NCI-H1092 treated with DMSO at 0.1 percent for 48 hours (cell line): ENCODE data around the gene GLIS1.

Source experiments
- DNase-seq: peaks from one replicate; lab custom pipeline; 2025; lab: John Stamatoyannopoulos, UW

The GLIS1 gene

DNA sequence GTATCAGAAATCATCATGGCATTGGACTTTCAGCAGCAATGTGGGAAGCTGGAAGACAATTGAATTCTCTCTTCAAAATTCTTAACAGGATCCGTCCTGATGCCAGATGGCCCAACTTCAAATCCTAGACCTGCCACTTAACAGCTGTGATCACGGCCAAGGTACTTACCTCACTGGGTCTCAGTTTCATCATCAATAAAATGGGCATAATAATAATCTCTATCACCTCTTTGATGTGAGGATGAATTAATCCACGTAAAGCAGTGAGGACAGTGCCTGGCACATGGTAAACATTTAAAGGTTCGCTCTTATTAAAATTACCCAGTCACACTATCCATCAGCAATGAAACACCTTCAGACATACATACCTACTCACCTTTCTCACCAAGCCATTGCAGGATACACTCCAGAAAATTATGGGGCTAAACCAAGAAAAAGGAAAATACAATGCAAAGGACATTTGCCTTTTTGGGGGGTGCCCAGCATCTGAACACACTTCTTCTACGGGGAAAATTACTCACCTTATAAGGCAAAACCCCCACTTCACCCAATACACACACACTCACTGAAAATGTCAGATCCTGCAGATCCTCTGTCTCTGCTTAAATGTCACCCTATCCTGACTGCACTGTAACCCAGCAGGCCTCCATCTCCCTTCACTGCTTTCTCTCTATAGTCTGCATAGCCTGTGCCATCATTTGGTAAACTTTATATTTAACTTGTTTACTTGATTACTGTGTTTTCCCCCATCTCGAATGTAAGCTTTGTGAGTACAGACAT lies 21.7 kb downstream of the GLIS1 start:
- no peak for DNase-seq

DNA sequence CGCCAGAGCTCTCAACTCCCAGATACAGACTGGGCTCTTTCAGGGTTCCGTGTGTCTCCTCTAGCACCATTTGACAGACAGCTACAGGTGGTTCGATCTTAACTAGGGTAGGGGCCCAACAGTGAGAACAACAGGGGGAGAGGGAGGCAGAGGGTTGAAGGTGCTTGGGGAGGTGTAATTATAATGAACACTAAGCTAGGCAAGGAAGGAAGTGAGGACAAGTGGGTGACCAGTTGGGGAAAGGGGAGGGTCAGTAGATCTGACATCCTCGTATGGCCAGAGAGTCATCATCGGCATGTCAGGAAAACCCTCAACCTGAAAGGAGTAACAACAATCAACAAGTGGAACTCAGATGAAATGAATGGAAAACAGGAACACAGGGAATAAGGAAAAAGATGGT lies 22.8 kb downstream of the GLIS1 start:
- no peak for DNase-seq

DNA sequence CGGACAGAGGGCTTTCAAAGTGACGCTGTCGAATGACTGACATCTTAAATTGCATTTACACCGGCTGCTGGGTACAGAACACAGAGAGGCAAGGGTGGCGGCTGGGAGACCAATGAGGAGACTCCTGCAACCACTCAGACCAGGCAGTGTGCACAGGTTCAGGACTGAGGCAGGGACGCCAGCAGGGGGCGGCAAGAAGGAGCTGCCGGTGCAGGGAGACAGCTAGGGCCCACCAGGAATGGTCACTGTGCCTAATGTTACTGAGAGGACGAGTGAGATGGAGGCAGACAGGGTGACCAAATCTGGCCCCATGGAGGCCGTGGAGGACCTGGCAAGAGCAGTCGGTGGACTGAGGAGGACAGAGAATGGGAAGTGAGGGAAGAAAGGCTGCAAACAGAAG lies 23.5 kb downstream of the GLIS1 start:
- DNase-seq = no peak

DNA sequence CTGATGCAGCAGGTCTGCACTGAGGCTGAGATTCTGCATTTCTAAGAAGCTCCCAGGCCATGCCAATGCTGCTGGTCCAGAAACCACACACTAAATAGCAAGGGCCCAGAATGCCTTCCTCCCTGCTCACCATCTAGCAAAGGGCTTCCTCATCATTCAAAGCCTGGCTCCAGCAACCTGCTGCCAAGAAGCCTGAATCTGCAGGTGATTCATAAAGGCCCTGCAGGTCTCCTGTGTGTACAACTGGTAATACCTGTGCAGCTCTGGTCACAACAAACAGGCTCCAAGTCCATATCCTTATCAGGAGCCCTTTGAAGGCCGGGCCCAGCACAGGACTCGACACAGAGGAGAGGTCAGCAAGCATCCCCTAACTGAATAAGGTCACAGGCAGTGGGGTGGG lies 26.7 kb downstream of the GLIS1 start:
- no peak for DNase-seq

DNA sequence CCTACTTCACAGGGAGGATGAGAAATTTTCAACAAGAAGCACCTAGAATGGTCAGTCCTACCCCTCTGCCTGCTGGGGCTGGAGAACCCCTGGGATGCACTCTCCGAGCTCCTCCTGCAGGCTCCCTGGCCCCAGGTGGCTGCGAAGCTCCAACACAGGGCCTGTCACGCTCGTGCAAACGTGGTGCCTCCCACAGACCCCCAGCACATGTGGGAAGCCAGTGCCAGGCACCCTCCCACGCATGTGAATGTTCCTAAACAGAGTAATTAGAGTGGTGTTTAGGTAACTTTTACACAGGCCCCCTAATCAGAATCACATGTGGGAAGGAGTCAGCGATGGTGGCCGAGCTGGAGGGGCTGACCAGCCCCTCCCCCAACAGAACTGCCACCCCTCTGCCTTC lies 28.4 kb downstream of the GLIS1 start:
- no peak for DNase-seq

DNA sequence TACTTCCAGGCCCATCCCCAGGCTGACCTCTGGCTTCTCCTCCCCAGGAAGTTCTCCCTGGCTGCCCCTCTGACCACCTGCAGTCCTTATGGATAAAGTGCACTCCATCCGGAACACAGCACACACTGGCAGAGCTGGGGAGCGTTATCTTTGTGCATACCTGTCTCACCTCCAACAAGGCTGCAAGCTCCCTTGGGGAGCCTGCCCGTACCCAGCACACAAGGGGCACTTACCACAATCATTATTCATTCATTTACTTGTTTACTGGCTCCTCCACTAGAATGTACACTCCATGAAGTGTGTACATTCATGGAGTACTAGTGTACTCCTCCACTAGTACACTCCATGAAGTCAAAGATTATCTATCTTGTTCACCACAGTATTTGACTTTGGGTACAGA lies 30.3 kb downstream of the GLIS1 start:
- DNase-seq = no peak

DNA sequence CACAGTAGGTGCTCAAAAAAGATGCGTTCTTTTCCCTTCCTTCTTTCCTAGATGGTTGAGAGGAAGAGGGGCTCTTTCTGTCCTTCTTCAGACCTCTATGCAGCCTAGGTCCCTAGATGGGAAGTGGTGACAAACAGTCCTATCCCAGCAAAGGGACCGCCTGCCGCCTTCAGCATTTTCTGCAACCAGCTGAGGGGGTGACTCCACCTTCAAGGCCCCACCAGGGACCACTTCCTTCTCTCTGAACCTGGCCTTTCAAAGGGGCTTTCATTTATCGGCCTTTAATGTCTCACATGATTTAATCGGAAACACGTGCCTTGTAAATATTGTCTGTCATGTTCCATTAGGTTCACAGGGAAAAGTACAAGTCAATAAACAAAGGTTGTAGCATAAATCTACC lies 32.6 kb downstream of the GLIS1 start:
- DNase-seq = no peak

DNA sequence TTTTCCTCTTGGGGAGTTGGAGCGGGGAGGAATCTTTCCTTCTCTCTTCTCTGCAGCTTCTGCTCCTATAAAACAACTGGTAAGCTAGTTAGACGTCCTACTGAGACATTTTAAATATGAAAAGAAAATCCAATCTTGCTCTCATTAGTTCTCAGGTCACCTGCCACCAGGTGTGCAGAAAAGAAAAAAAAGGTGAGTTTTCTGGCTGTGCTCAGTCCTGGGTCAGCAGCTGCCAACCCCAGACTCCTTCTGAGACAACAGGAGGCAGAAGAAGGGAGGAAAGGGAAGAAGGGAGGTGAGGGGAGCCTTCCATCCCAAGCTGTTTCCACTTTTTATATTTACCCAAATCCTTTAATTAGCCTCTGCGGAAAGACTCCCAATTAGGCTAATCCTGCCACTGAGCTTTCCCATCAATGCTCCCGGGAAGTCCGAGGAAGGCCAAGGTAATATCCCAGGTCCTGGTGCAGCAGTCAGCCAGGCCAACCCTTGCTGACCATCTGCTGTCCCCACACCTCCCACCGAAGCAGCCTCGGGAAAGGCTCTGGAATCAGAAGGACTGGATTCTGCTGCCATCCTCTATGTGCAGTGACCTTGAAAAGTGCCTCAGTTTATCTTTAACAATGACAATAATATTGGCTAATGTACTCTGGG lies 33.4 kb downstream of the GLIS1 start:
- no peak for DNase-seq

DNA sequence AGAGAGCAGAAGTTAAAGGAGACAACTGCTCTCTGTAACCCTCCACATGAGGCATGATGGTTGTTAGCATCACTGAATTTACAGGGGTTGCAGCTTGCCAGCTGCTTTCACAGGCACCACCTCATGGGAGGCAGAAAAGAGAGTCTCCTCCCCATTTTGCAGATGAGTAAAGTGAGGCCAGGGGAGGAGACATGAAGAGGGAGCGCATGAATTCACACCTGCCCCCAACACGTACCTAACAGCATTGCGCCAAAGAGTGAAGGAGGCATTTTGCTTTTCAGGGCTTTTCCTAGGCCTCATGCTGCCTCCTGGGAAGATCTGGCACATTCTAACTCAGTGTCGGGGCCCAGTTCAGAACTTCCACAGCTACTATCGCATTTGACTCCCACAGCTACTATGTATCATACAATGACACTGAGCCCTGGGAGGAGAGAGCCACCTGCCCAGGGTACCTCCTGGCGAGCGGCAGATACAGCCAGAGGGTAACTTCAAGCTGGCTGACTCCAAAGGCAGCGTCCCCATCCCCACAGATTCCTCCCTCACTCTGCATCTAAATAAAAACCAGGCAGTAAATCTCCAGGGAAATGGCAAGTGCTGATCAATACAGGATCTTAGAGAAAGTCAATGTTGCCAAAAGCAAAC lies 34.0 kb downstream of the GLIS1 start:
- no peak for DNase-seq

DNA sequence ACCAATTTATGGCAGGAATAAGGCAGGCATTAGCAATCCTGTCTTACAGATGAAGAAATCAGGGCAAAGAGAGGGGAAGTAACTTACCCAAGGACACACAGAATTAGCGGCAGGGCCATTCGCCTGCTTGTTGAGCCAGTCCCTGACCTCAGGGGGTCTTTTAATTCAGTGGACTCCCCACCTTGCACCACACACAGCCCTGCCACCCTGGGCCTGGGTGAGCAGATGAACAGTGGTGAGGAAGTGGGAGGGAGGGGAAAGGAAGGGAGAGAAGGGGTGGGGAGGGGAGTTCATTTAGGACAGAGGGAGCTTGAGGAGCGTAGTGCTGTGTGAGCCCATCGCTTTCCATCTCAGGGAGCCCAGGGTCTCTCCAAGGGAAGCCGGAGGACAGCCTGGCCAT lies 34.7 kb downstream of the GLIS1 start:
- DNase-seq = no peak

DNA sequence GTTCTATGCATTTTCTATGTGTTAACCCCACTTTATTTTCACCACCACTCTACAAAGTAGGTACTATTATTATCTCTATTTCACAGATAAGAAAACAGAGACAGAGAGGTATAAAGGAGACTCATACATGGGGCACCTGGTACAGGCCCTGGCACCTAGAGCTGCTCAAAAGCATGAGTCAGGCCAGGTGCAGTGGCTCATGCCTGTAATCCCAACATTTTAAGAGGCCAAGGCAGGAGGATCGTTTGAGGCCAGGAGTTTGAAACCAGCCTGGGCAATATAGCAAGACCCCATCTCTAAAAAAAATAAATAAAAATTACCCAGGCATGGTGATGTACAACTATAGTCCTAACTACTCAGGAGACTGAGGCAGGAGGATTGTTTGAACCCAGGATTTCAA lies 35.8 kb downstream of the GLIS1 start:
- no peak for DNase-seq

DNA sequence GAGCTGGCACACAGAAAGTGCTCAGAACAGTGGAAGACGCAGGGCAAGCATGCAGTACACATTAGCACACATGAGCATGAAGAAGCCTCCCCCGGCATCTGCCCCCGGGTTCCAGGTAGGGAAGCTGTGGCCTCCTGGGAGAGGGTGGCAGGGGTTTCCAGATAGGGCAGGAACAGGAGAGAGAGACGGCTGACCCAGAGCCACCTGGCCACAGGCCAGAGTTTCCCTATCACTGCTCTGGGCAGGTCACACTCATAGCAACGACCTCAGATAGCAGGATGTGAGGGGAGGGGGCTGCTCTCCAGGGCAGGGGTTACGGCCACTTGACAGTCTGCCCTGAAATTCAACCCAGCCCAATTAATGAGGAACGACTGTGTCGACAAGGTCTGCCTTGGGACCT lies 36.6 kb downstream of the GLIS1 start:
- no peak for DNase-seq

DNA sequence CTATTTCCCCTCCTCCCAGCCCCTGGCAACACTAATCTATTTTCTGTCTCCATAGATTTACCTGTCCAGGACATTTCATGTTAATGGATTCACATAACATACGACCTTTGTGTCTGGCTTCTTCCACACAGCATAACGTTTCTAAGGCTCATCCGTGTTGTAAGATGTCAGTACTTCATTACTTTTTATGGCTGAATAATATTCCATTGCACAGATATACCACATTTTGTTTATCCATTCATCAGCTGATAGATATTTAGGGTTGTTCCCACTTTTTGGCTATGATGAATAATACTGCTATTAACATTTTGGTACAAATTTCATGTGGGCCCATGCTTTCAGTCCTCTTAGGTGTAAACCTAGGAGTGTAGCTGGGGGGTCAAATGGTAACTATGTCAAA lies 38.2 kb downstream of the GLIS1 start:
- no peak for DNase-seq

DNA sequence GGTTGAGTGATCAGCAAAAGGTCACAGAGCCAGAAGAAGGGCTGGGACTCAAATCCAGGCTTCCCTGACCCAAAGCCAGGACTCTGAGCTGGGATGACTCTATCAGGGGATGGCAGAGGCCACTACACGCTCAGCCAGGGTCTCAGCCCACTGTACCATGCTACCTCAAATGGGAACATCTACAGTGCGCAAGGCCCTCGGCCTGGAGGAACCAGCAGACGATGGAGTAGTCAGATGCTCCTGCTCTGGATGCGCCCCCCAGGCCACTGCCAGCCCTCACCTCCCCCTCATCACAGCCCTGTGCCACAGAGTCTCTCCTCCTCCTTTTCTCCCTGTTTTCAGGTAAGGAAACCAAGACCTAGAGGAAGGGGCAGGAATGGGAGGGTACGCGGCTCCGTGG lies 39.0 kb downstream of the GLIS1 start:
- no peak for DNase-seq

DNA sequence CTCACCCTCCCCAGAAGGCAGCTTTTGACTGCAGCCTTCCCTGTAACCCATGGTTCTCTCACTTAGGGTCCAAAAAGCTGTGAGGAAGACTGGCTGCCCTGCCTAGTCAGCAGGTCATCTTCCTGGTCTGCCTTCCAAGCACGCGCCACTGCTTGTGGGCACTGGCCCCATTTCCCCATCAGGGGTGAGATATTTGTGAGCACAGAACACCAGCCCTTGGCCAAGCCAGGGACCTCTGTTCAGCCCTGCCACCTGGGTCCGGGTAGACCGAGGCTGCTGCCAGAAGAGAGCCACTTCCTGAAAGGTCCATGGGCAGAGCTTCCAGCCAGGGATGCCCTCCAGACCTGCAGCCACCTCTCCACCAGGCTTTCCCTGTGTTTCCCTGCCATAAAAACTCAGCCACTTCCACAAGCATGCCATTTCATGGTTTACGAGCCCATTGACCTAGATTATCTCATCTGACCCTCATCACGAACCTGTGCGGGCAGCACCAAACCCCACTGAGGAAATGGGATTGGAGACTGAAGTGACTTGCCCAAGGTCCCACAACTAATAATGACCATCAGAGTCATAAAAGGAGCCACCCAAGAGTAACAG lies 40.5 kb downstream of the GLIS1 start:
- DNase-seq = no peak

DNA sequence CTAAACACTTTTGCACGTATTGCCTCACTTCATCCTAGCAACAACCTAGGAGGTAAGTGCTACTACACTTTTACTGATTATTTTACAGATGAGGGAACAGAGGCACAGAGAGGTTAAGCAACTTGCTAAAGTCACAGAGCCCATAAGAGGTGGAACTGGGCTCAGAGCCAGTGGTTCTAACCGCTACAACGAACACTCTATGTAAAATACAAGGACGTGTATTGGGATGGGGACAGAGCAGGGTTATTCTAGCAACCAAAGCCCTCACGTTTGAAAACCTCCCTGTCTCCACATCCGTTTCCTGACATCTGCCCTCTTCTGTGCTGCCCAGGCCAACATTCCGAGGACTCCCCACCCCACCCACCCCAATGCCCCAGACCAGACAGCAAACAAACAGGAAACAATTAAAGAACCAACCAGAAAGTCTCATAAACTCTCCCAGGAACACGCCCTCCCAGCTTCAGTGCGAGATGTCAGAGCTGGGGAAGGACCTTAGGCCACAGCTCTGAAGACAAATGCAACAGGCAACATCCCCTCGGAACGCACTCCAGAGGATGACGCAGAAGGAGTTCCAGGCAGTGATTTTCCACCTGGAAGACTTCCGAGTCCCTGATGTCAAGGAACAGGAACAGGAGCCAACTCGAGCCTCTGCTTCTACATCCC lies 41.1 kb downstream of the GLIS1 start:
- DNase-seq = no peak

DNA sequence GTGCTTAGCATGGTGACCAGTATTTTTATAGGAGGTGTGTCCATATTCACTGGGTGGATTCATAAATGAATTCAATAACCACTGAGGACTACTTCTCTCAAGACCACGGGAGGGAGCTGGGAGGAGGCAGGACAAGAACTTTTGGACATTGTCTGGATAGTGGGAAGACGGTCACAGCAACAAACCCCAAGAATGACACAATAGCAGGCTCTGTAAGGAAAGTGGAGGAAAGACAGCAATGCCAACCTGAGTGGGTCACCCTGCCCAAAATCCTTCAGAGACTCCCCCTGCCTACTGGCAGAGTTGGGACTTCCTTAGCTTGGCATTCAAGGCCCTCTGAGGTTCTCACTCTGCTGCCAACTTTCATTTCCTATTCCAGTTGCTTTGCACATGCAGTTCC lies 42.0 kb downstream of the GLIS1 start:
- DNase-seq = no peak

DNA sequence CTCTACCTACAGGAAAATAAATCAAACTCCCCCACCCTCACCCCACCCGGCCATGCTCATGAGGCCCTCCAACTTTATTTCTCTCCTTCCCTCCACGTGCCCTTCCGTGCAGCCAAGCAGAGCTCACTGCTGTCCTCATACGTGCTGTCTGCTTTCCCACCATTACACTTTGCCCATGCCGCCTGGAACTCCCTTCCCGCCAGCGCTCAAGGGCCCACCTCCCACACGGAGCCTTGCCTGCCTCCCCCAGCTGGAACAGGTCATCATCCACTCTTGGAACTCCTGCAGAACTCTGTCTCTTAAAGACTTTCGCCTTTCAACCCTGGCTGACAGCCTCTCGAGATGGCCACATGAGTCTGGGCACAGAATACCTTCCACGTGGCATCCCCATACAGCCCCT lies 42.4 kb downstream of the GLIS1 start:
- DNase-seq = no peak

DNA sequence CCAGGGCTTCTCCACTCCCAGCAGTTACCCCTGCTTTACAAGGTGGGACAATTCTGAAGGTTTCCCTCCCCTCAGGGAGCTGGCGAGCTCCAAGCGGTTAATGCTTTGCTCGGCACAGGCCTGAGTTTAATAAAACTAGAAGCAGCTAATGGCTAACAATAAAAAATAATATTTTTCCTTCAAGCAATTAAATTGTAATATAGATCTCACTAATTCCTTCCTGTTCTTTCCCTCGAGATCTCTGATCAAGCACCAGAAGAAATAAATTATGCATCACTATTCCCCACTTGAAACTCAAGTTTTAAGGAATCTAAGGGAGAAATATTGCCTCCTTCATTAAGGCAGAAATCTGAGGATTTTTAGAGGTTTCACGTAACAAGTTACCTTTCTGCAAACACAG lies 42.9 kb downstream of the GLIS1 start:
- DNase-seq = no peak

DNA sequence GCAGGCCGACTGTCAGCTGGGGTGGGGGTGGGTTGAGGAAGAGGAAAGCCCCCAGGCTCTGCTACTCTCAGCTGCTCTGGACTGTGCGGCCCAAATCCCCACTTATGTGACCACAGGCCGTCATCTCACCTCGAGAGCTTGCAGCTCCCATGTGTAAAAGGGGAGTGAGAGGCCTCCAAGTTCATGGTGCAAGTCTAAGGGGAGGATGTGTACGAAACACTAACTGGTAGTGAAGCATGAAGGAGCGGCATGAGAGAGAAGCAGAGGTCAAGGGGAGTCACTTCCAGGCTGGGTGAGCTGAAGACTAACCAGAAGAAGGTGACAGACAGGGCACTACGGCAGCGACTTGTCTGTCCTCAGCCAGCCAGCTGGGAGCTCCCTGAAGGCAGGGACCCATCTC lies 43.8 kb downstream of the GLIS1 start:
- DNase-seq = no peak

DNA sequence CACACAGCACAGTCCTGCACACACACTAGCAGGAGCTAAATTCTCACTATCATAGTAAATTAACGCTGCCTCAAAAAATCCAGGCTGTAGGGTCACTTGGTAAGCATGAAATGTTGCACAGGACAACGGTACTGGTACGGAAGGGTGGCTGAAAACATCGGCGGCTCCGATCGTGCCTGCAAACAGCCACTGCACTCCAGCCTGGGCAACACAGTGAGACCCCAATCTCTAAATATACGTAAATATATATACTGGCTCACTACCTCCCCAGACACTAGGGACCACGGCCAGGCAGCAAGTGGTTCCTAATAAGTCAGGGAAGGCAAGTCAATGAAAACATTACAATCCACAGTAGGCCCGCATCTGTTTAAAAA lies 44.3 kb downstream of the GLIS1 start:
- DNase-seq = no peak
